ENCODE results near the gene TNS3. TPM values are rescaled to one million over a fixed set of nuclear protein-coding genes. Genes with fewer than 3 reads are reported as not detected.
A peak's percentile ranks its signal among the peaks of the same experiment; 100 is the strongest.

TNS3 gene
- total and polyA plus RNA-seq, 3 experiments from 2014 or later: 1.4 to 1.5 TPM; not detected in 1

GRCh38 chr7:47402941-47403866 lies 178.7 kb downstream of the TNS3 start:
- Histone ChIP-seq H3K27ac (ENCODE audit: low read depth, low read length) (no peak overlapping the region), H3K4me1 (ENCODE audit: insufficient read depth, low read length) (no peaks in the 10 kb centered on the region), H3K4me3 (ENCODE audit: low read length) (no peak overlapping the region), H3K9me3 (ENCODE audit: low read length) (no peaks in the 10 kb centered on the region), H3K27me3 (ENCODE audit: insufficient read depth, low read length, poor library complexity, severe bottlenecking) (no peaks in the 10 kb centered on the region), H3K36me3 (ENCODE audit: insufficient read depth, low read length) (no peaks in the 10 kb centered on the region)
- ChIA-PET CTCF (no interaction called here), POLR2A (no interaction called here)
- H3K4me1 Mint-ChIP-seq: no peaks in the 10 kb centered on the region
- H3K27ac Mint-ChIP-seq: no peak overlapping the region
- peaks cover 0 to 3% (median 0%) of the 10 kb centered on the region in 5 donors for H3K9me3 Mint-ChIP-seq
- H3K4me3 Mint-ChIP-seq: no peak overlapping the region
- no peaks in the 10 kb centered on the region for H3K36me3 Mint-ChIP-seq
- H3K27me3 Mint-ChIP-seq: peaks cover 0 to 3% of the 10 kb centered on the region in 2 donors
- no peak for DNase-seq

- no peaks in the 10 kb centered on the region for H3K36me3 ChIP-seq (ENCODE audit: insufficient read depth, low read length)
- H3K27me3 ChIP-seq (ENCODE audit: insufficient read depth, low read length, poor library complexity, severe bottlenecking): no peaks in the 10 kb centered on the region
- Mint-ChIP-seq H3K27ac (peak overlapping the region in 2 of 8 donors; percentile 3 to 68), H3K27me3 (peaks cover 0 to 3% of the 10 kb centered on the region in 2 donors), H3K4me1 (no peaks in the 10 kb centered on the region), H3K4me3 (no peak overlapping the region), H3K9me3 (peaks cover 0 to 4% (median 2%) of the 10 kb centered on the region in 5 donors), H3K36me3 (no peaks in the 10 kb centered on the region)
- H3K4me3 ChIP-seq (ENCODE audit: low read length): no peak overlapping the region
- DNase-seq: no peak
- CTCF ChIA-PET: no interaction called here
- no peaks in the 10 kb centered on the region for H3K4me1 ChIP-seq (ENCODE audit: insufficient read depth, low read length)
- no peaks in the 10 kb centered on the region for H3K9me3 ChIP-seq (ENCODE audit: low read length)
- POLR2A ChIA-PET: no interaction called here
- no peak overlapping the region for H3K27ac ChIP-seq (ENCODE audit: low read depth, low read length)
These were observed 180.0 kb downstream of the TNS3 start for GRCh38 chr7:47401611-47402570.

GRCh38 chr7:47400741-47401206 lies 181.1 kb downstream of the TNS3 start:
- H3K27ac ChIP-seq (ENCODE audit: low read depth, low read length): no peak overlapping the region
- H3K4me1 ChIP-seq (ENCODE audit: insufficient read depth, low read length): no peaks in the 10 kb centered on the region
- DNase-seq: no peak
- H3K9me3 ChIP-seq (ENCODE audit: low read length): no peaks in the 10 kb centered on the region
- no peak overlapping the region for H3K27ac Mint-ChIP-seq
- H3K27me3 ChIP-seq (ENCODE audit: insufficient read depth, low read length, poor library complexity, severe bottlenecking): no peaks in the 10 kb centered on the region
- no peaks in the 10 kb centered on the region for H3K36me3 ChIP-seq (ENCODE audit: insufficient read depth, low read length)
- no peak overlapping the region for H3K4me3 Mint-ChIP-seq
- POLR2A ChIA-PET: no interaction called here
- CTCF ChIA-PET: no interaction called here
- no peaks in the 10 kb centered on the region for H3K4me1 Mint-ChIP-seq
- H3K9me3 Mint-ChIP-seq: peaks cover 0 to 4% (median 0%) of the 10 kb centered on the region in 5 donors
- no peaks in the 10 kb centered on the region for H3K36me3 Mint-ChIP-seq
- H3K27me3 Mint-ChIP-seq: no peaks in the 10 kb centered on the region
- H3K4me3 ChIP-seq (ENCODE audit: low read length): no peak overlapping the region

GRCh38 chr7:47400001-47400400 lies 181.9 kb downstream of the TNS3 start:
- Histone ChIP-seq H3K4me1 (ENCODE audit: insufficient read depth, low read length) (no peaks in the 10 kb centered on the region), H3K9me3 (ENCODE audit: low read length) (no peaks in the 10 kb centered on the region), H3K4me3 (ENCODE audit: low read length) (no peak overlapping the region), H3K27ac (ENCODE audit: low read depth, low read length) (no peak overlapping the region), H3K36me3 (ENCODE audit: insufficient read depth, low read length) (no peaks in the 10 kb centered on the region), H3K27me3 (ENCODE audit: insufficient read depth, low read length, poor library complexity, severe bottlenecking) (no peaks in the 10 kb centered on the region)
- DNase-seq: no peak
- Mint-ChIP-seq H3K9me3 (peaks cover 0 to 4% (median 0%) of the 10 kb centered on the region in 5 donors), H3K36me3 (no peaks in the 10 kb centered on the region), H3K27me3 (peaks cover 0 to 4% of the 10 kb centered on the region in 2 donors), H3K4me1 (no peaks in the 10 kb centered on the region), H3K27ac (no peak overlapping the region), H3K4me3 (no peak overlapping the region)
- ChIA-PET CTCF (no interaction called here), POLR2A (no interaction called here)

GRCh38 chr7:47394751-47395252 lies 187.1 kb downstream of the TNS3 start:
- Histone ChIP-seq H3K4me3 (ENCODE audit: low read length) (no peak overlapping the region), H3K27me3 (ENCODE audit: insufficient read depth, low read length, poor library complexity, severe bottlenecking) (no peaks in the 10 kb centered on the region), H3K36me3 (ENCODE audit: insufficient read depth, low read length) (no peaks in the 10 kb centered on the region), H3K27ac (ENCODE audit: low read depth, low read length) (no peak overlapping the region), H3K4me1 (ENCODE audit: insufficient read depth, low read length) (no peaks in the 10 kb centered on the region), H3K9me3 (ENCODE audit: low read length) (no peaks in the 10 kb centered on the region)
- H3K27ac Mint-ChIP-seq: no peak overlapping the region
- H3K4me1 Mint-ChIP-seq: no peaks in the 10 kb centered on the region
- ChIA-PET CTCF (no interaction called here), POLR2A (no interaction called here)
- peaks cover 0 to 4% of the 10 kb centered on the region in 2 donors for H3K27me3 Mint-ChIP-seq
- H3K36me3 Mint-ChIP-seq: no peaks in the 10 kb centered on the region
- H3K4me3 Mint-ChIP-seq: no peak overlapping the region
- no peak for DNase-seq
- peaks cover 0 to 4% (median 2%) of the 10 kb centered on the region in 5 donors for H3K9me3 Mint-ChIP-seq

GRCh38 chr7:47394216-47394615 lies 187.7 kb downstream of the TNS3 start:
- no peak overlapping the region for H3K27ac Mint-ChIP-seq
- Histone ChIP-seq H3K36me3 (ENCODE audit: insufficient read depth, low read length) (no peaks in the 10 kb centered on the region), H3K4me3 (ENCODE audit: low read length) (no peak overlapping the region), H3K4me1 (ENCODE audit: insufficient read depth, low read length) (no peaks in the 10 kb centered on the region), H3K27me3 (ENCODE audit: insufficient read depth, low read length, poor library complexity, severe bottlenecking) (no peaks in the 10 kb centered on the region), H3K9me3 (ENCODE audit: low read length) (no peaks in the 10 kb centered on the region), H3K27ac (ENCODE audit: low read depth, low read length) (no peak overlapping the region)
- H3K9me3 Mint-ChIP-seq: peaks cover 0 to 4% (median 2%) of the 10 kb centered on the region in 5 donors
- H3K4me1 Mint-ChIP-seq: no peaks in the 10 kb centered on the region
- peaks cover 0 to 4% of the 10 kb centered on the region in 2 donors for H3K27me3 Mint-ChIP-seq
- DNase-seq: no peak
- H3K4me3 Mint-ChIP-seq: no peak overlapping the region
- H3K36me3 Mint-ChIP-seq: no peaks in the 10 kb centered on the region
- ChIA-PET POLR2A (no interaction called here), CTCF (no interaction called here)

- no peaks in the 10 kb centered on the region for H3K36me3 Mint-ChIP-seq
- no peaks in the 10 kb centered on the region for H3K9me3 ChIP-seq (ENCODE audit: low read length)
These were observed 188.5 kb downstream of the TNS3 start for GRCh38 chr7:47393406-47393805.

More at GRCh38 chr7:47393406-47393805, 188.5 kb downstream of the TNS3 start:
- ChIA-PET CTCF (no interaction called here), POLR2A (no interaction called here)
- Mint-ChIP-seq H3K4me3 (no peak overlapping the region), H3K27me3 (peaks cover 0 to 4% of the 10 kb centered on the region in 2 donors), H3K27ac (no peak overlapping the region), H3K4me1 (no peaks in the 10 kb centered on the region), H3K9me3 (peaks cover 0 to 4% (median 2%) of the 10 kb centered on the region in 5 donors)
- H3K27ac ChIP-seq (ENCODE audit: low read depth, low read length): no peak overlapping the region
- no peak for DNase-seq
- H3K4me3 ChIP-seq (ENCODE audit: low read length): no peak overlapping the region
- H3K36me3 ChIP-seq (ENCODE audit: insufficient read depth, low read length): no peaks in the 10 kb centered on the region
- H3K27me3 ChIP-seq (ENCODE audit: insufficient read depth, low read length, poor library complexity, severe bottlenecking): no peaks in the 10 kb centered on the region
- H3K4me1 ChIP-seq (ENCODE audit: insufficient read depth, low read length): no peaks in the 10 kb centered on the region

Data from CD8-positive, alpha-beta memory T cell (primary cell).